GM21786 (cell line): ENCODE results near the gene MRPS21.
"Not testable (repeated sequence)": the region's sequence is repeated elsewhere in the genome, so short reads cannot be mapped to it uniquely, and the experiment has no call there.

Experiments
- ATAC-seq: cut with Tn5 transposase; IDR thresholded peaks from one replicate; pipeline ENCODE4 v1.9.1; 2021; ENCODE audit not compliant: unreplicated experiment

MRPS21 gene

DNA sequence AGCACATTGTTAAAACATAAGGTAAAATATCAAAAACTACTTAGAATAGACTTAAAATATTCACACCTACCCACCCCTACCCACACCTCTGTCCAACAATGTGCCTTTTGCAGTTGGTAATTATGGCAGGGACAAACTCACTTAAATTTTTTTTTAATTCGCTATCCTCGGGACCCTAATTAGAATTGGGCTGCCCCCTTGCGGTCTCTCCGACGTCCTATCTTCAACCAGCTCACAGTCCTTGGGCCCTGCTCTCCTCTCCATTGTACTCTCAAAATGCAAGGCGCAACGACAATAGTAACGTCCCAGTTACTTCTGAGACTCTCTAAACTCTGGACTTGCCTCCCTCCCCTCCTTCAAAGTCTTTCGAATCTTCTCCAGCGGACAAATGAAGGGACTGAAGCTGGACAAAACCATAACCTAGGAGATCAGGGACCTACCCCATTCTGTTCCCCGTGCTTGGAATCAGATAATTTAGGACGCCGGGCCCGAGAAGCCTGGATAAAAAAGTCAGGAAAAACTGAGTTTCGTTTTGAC, 12.4 kb upstream of the MRPS21 start:
- ATAC-seq: no peak

GRCh38 chr1:150281758-150282557, 11.7 kb upstream of the MRPS21 start, which contains the start of gene CIART:
TSS of gene CIART (plus strand) at chr1:150282554. CDS start at chr1:150283268, 714 bp downstream.
- peak; percentile 56 for ATAC-seq

GRCh38 chr1:150282558-150282958, 11.1 kb upstream of the MRPS21 start:
- ATAC-seq: no peak

- no peak for ATAC-seq
Observed at GRCh38 chr1:150283260-150283659, 10.4 kb upstream of the MRPS21 start.

GRCh38 chr1:150288382-150288781, 5.3 kb upstream of the MRPS21 start:
- no peak for ATAC-seq

GRCh38 chr1:150288822-150289221, 4.8 kb upstream of the MRPS21 start:
- ATAC-seq: no peak

GRCh38 chr1:150295476-150295875, 1.8 kb downstream of the MRPS21 start:
- ATAC-seq: no peak

- ATAC-seq: no peak
Observed at GRCh38 chr1:150299716-150300115, 6.1 kb downstream of the MRPS21 start.

GRCh38 chr1:150302338-150302737, 8.7 kb downstream of the MRPS21 start:
- ATAC-seq: no peak

GRCh38 chr1:150302902-150303301, 9.2 kb downstream of the MRPS21 start:
- no peak for ATAC-seq

DNA sequence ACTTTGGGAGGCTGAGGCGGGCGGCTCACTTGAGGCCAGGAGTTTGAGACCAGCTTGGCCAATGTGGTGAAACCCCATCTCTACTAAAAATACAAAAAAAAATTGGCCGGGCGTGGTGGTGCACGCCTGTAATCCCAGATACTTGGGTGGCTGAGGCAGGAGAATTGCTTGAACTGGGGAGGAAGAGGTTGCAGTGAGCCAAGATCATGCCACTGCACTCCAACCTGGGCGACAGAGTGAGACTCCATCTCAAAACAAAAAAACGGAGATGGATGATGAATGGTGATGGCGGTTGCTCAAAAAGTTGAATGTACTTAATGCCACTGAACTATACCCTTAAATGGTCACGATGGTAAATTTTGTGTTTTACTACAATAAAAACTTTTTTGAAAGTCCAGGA, 14.9 kb downstream of the MRPS21 start:
- ATAC-seq: not testable (repeated sequence)

DNA sequence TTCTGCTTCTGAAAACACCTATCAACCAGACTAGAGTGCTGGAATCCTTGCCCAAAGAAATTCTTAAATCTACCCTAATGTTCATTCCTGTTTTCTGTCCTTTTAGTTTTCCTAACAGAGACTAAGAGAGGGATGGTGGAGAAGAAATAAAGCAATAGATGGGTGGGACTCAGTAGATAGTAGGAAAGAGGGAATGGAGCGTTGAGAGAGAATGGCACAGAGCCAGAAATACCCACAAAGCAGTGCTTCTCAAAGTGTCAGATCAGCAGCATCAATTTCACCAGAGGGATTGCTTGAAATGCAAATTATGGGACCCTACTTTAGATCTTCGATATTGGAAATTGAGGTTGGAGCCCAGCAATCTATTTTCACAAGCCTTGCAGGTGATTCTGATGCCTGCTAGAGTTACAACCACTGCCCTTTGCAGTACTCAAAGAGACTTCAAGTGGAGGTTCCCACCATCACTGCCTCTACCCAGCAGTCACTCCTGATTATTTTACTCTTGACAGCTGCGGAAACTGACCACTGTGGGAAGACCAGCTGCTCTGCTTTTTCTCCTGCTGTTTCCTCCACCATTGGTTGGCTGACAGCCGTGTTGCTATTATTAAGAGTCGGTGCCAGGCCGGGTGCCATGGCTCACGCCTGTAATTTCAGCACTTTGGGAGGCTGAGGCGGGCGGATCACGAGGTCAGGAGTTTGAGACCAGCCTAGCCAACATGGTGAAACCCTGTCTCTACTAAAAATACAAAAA, 16.3 kb downstream of the MRPS21 start:
- ATAC-seq: no peak

DNA sequence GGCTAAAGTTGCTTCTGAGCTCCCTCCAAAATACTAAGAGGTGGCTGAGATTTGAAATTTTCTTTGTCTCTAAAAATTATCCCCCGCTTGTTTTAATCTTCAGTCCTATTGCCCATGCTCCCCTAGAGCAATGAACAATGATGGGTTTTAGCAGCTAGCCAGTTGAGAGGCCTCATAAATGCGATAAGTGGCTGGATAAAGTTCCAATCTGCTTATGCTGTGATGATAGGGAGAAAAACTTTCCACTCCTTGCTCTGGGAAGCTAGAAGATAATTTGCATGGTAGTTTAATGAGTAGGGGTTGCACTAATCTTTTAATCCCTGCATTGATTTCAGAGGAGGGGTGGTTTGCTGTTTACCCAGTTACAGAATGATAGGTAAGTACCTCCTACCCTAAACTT, 18.1 kb downstream of the MRPS21 start:
- ATAC-seq: no peak

GRCh38 chr1:150314691-150315090, 21.0 kb downstream of the MRPS21 start:
- ATAC-seq: not testable (repeated sequence)

DNA sequence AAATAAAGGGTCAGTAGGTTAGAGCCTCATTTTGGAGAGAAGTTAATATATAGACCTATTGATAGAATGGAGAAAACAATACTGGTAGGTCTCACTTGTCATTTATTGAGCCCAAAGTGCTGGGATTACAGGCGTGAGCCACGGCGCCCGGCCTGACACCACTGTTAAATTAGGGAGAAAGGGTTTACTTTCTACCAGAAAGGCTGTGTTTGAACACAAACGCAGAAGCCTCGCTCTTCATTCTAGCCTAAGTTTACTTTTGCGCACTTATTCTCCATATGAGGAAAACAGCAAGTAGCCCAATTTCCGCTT, 27.0 kb downstream of the MRPS21 start:
- no peak for ATAC-seq

GRCh38 chr1:150321826-150322166, 28.1 kb downstream of the MRPS21 start:
- no peak for ATAC-seq

DNA sequence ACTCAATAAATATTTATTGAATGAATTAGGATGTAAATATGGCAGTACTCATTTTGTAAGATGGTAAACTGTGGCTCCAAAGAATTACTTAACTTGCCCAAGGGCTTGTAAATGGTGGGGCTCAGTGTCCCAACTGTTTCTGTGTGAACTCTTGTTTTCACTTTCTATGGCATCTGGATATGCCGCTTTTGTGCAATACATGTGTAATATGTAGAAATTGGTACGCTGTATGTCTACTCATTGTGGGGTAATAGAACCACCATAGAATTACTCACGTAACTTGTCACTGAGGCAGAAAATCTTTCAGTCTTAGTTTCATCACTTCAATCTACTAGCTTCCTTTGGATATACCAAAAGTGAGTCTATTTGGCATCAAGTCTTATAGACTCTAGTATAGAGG, 28.6 kb downstream of the MRPS21 start:
- ATAC-seq: no peak

- no peak for ATAC-seq
Observed at GRCh38 chr1:150332651-150333290, 39.1 kb downstream of the MRPS21 start.

- no peak for ATAC-seq
Observed at GRCh38 chr1:150346316-150346715, 52.7 kb downstream of the MRPS21 start.

DNA sequence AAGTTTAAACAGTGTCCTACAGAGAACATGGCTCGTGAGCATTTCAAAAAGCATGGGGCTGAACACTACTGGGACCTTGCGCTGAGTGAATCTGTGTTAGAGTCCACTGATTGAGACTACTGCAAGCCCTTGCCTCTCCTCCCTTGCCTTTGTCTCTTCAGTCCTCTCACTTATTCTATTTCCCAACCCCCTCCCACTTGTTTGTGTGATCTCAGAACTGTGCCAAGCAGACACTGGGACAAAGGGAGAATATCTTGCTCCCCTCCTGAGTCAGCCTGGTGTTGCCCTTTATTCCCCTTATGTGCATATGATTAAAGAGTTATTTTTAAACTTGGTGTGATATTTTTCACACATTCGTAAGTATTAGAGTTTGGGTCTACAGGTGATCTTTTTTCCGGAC, 59.2 kb downstream of the MRPS21 start:
- ATAC-seq: no peak
